Right lung (tissue), 5 donors: ENCODE data around the gene ZNF708. TPM values are rescaled to one million over a fixed set of nuclear protein-coding genes. Genes with fewer than 3 reads are reported as not detected.
"Not testable (repeated sequence)": the region's sequence is repeated elsewhere in the genome, so short reads cannot be mapped to it uniquely, and the experiment has no call there.

ENCODE experiments used
- DNase-seq, 2 donors: peaks; one replicate each; pipeline ENCODE4 v3.0.0-alpha.2; 2013
- polyA plus RNA-seq, 5 donors: library from polyadenylated mRNA; unstranded; fragments of 120-200 nt; gene quantifications; one replicate each; pipeline versions ENCODE4 v1.2.1 to v1.2.3, GENCODE V29; 2013; ENCODE audit warnings: inconsistent platforms in 1 of 5, low replicate concordance in 1 of 5; ENCODE audit not compliant: insufficient read length in 5 of 5, insufficient read depth in 1 of 5

ZNF708 gene
- polyA plus RNA-seq, 5 donors, result 13.6 to 28.8 (median 22.7) TPM

- DNase-seq, result not testable (repeated sequence)
These were observed 68.3 kb downstream of the ZNF708 start for GRCh38 chr19:21260848-21261381.

- DNase-seq, result no peak
These were observed 68.9 kb downstream of the ZNF708 start for GRCh38 chr19:21260164-21260847.

GRCh38 chr19:21259421-21260124 lies 69.6 kb downstream of the ZNF708 start:
- not testable (repeated sequence) for DNase-seq

GRCh38 chr19:21256722-21257121 lies 72.5 kb downstream of the ZNF708 start:
- no peak for DNase-seq

Other genes starting within 250 kb of the ZNF708 start
- 10 to 100 TPM; 13.6 to 32.0 (median 14.5) TPM for gene ZNF714, start 247.2 kb downstream of the ZNF708 start, polyA plus RNA-seq
- gene ZNF431, start 187.4 kb downstream of the ZNF708 start, polyA plus RNA-seq, result 10 to 100 TPM; 22.0 to 44.9 (median 39.2) TPM
- 10 to 100 TPM; 28.3 to 49.3 (median 40.4) TPM for gene ZNF738, start 29.6 kb upstream of the ZNF708 start, polyA plus RNA-seq
- gene ZNF493, start 67.7 kb upstream of the ZNF708 start, polyA plus RNA-seq, result 10 to 100 TPM; 23.1 to 79.5 (median 35.6) TPM
- gene ZNF429, start 176.2 kb upstream of the ZNF708 start, polyA plus RNA-seq, result 10 to 100 TPM; 19.5 to 29.8 (median 27.6) TPM